ENCODE measurements around the gene FCHO2. TPM values are rescaled to one million over a fixed set of nuclear protein-coding genes. Genes with fewer than 3 reads are reported as not detected.

Gene FCHO2
- polyA plus RNA-seq, 6 donors from 2014 or later: 2.2 to 3.7 (median 3.1) TPM; not detected in 1

Other genes starting within 250 kb of the FCHO2 start
- gene TNPO1, start 139.4 kb upstream of the FCHO2 start, polyA plus RNA-seq (ENCODE audit: low read depth in 6 of 6): 10 to 100 TPM; 33.3 to 65.1 (median 63.8) TPM
- gene TMEM171, start 164.5 kb downstream of the FCHO2 start, polyA plus RNA-seq (ENCODE audit: low read depth in 6 of 6): not detected
- gene TMEM174, start 217.2 kb downstream of the FCHO2 start, polyA plus RNA-seq (ENCODE audit: low read depth in 6 of 6): not detected